HL-60/S4 treated with phorbol 12-myristate 13-acetate at 8.2 ng/mL for 4 days and 3 days (cell line): Measurements from ENCODE around the gene UQCRC1.

Experiments
- in situ Hi-C: fragments of 300-500 bp; cut with MboI; formaldehyde crosslinking; loops from 2 replicates; pipeline ENCODE4 v1.15.0; 2022; ENCODE audit warnings: low sequenced_read_pairs

UQCRC1 gene

GRCh38 chr3:48599077-48599501, 10.4 kb downstream of the UQCRC1 start:
- in situ Hi-C loops, result no loop called here

- in situ Hi-C loops, result no loop called here
These were observed 10.9 kb downstream of the UQCRC1 start for GRCh38 chr3:48598323-48599076.

- in situ Hi-C loops, result no loop called here
These were observed 12.0 kb downstream of the UQCRC1 start for GRCh38 chr3:48597408-48597800.

- in situ Hi-C loops, result no loop called here
These were observed 12.6 kb downstream of the UQCRC1 start for GRCh38 chr3:48596676-48597407.

- in situ Hi-C loops, result no loop called here
These were observed 13.3 kb downstream of the UQCRC1 start for GRCh38 chr3:48596157-48596556.

GRCh38 chr3:48595526-48596121, 13.8 kb downstream of the UQCRC1 start:
- in situ Hi-C loops, result no loop called here

GRCh38 chr3:48595075-48595525, 14.3 kb downstream of the UQCRC1 start, which contains the start of gene COL7A1:
COL7A1 (minus strand) TSS chr3:48595329; CDS start chr3:48595159, 170 bp downstream.
- in situ Hi-C loops, result no loop called here

- in situ Hi-C loops, result no loop called here
These were observed 14.9 kb downstream of the UQCRC1 start for GRCh38 chr3:48594417-48595049.

- in situ Hi-C loops, result no loop called here
These were observed 16.1 kb downstream of the UQCRC1 start for GRCh38 chr3:48593337-48593736.

- in situ Hi-C loops, result no loop called here
These were observed 16.8 kb downstream of the UQCRC1 start for GRCh38 chr3:48592519-48593087.

- in situ Hi-C loops, result no loop called here
These were observed 17.4 kb downstream of the UQCRC1 start for GRCh38 chr3:48591886-48592518.

GRCh38 chr3:48591436-48591835, 18.0 kb downstream of the UQCRC1 start:
- in situ Hi-C loops, result no loop called here

GRCh38 chr3:48588230-48588629, 21.2 kb downstream of the UQCRC1 start:
- in situ Hi-C loops, result no loop called here

- in situ Hi-C loops, result no loop called here
These were observed 21.8 kb downstream of the UQCRC1 start for GRCh38 chr3:48587686-48588085.

GRCh38 chr3:48585411-48585810, 24.0 kb downstream of the UQCRC1 start:
- in situ Hi-C loops, result no loop called here

GRCh38 chr3:48584836-48585235, 24.6 kb downstream of the UQCRC1 start:
- in situ Hi-C loops, result no loop called here

- in situ Hi-C loops, result no loop called here
These were observed 27.6 kb downstream of the UQCRC1 start for GRCh38 chr3:48581621-48582481.

GRCh38 chr3:48576647-48577046, 32.8 kb downstream of the UQCRC1 start:
- in situ Hi-C loops, result no loop called here

- in situ Hi-C loops, result no loop called here
These were observed 34.1 kb downstream of the UQCRC1 start for GRCh38 chr3:48575366-48575765.
